Uterus (tissue), 2 donors: ENCODE measurements around the gene SLC22A31.

Experiments
- CTCF ChIP-seq, 4 experiments: fragments of 200-600 bp in 2 of 4; fragments of 450-650 bp in 2 of 4; sonication (generic) in 2 of 4; IDR thresholded peaks; one replicate each; pipeline ENCODE4 v1.5.1; 2016 to 2019; ENCODE audit warnings: antibody characterized with exemption in 4 of 4, mild to moderate bottlenecking in 2 of 4, moderate library complexity in 1 of 4
- POLR2A ChIP-seq, 2 donors: fragments of 450-650 bp; IDR thresholded peaks; one replicate each; pipeline ENCODE4 v1.6.1; 2016; ENCODE audit warnings: antibody characterized with exemption in 2 of 2, mild to moderate bottlenecking in 1 of 2, moderate library complexity in 1 of 2

- no peak for TF ChIP-seq CTCF (IDR thresholded peaks at IDR 0.05)
- TF ChIP-seq POLR2A (IDR thresholded peaks at IDR 0.05): peak in 1 of 2 donors; percentile 19
These were observed 46.8 kb upstream of the SLC22A31 start for GRCh38 chr16:89246903-89247733.
